B cell (primary cell): ENCODE results near the gene RBM25. TPM values are rescaled to one million over a fixed set of nuclear protein-coding genes. Genes with fewer than 3 reads are reported as not detected.
A peak's percentile ranks its signal among the peaks of the same experiment; 100 is the strongest.

Source experiments
- ATAC-seq: fragments of 200-7000 bp; cut with Tn5 transposase; one replicate; pipeline ENCODE4 v1.10.0; 2021; ENCODE audit warnings: low read depth, mild to moderate bottlenecking, moderate number of reproducible peaks, moderate library complexity
- CTCF ChIA-PET: fragments of 350-600 bp; sonication (Branson Sonifier 250); formaldehyde crosslinking; loops from one replicate; lab custom pipeline; 2021; ENCODE audit warnings: antibody characterized with exemption, inconsistent platforms; lab: Charles Lee
- POLR2A ChIA-PET: fragments of 350-600 bp; sonication (Branson Sonifier 250); formaldehyde crosslinking; loops from one replicate; lab custom pipeline; 2021; ENCODE audit warnings: antibody characterized with exemption; lab: Charles Lee
- DNase-seq: peaks from one replicate; pipeline ENCODE4 v3.0.0; 2013
- H2AFZ ChIP-seq: 2 replicates; pipeline ENCODE4 v1.6.1; 2012; ENCODE audit warnings: mild to moderate bottlenecking, low read depth, low read length; ENCODE audit not compliant: insufficient read depth, poor library complexity, severe bottlenecking
- H3K27ac ChIP-seq, 2 donors: 1 replicate in 1 of 2; 2 replicates in 1 of 2; pipeline ENCODE4 v1.5.1; 2012 to 2013; ENCODE audit warnings: low read length in 2 of 2, mild to moderate bottlenecking in 2 of 2, moderate library complexity in 1 of 2
- H3K27me3 ChIP-seq, 4 experiments: fragments of 200-600 bp in 1 of 4; sonication (generic) in 1 of 4; replicated peaks in 1 of 4; 1 replicate in 2 of 4; 2 replicates in 2 of 4; pipeline versions ENCODE4 v1.6.1 to v1.7.0; 2013 to 2016; ENCODE audit warnings: low read length in 3 of 4, mild to moderate bottlenecking in 2 of 4, mixed read lengths in 1 of 4, moderate library complexity in 1 of 4; ENCODE audit not compliant: insufficient read depth in 4 of 4, control insufficient read depth in 3 of 4; ENCODE audit errors: control extremely low read depth in 1 of 4
- H3K36me3 ChIP-seq, 2 experiments: replicated peaks in 1 of 2; 1 replicate in 1 of 2; 2 replicates in 1 of 2; pipeline versions ENCODE4 v1.6.1 to v1.7.1; 2013; ENCODE audit warnings: low read length in 1 of 2; ENCODE audit not compliant: insufficient read depth in 2 of 2, control insufficient read depth in 1 of 2; ENCODE audit errors: control extremely low read depth in 1 of 2, extremely low read depth in 1 of 2
- H3K4me1 ChIP-seq, 2 donors: fragments of 200-600 bp in 1 of 2; sonication (generic) in 1 of 2; 1 replicate in 1 of 2; 2 replicates in 1 of 2; pipeline versions ENCODE4 v1.5.1 to v1.6.1; 2013 to 2017; ENCODE audit warnings: low read length in 2 of 2; ENCODE audit not compliant: control insufficient read depth in 2 of 2, insufficient read depth in 2 of 2
- H3K4me2 ChIP-seq: replicated peaks from 2 replicates; pipeline ENCODE3; 2012; ENCODE audit warnings: mild to moderate bottlenecking, low read depth, low read length; ENCODE audit not compliant: poor library complexity, severe bottlenecking
- H3K4me3 ChIP-seq, 5 experiments: fragments of 200-600 bp in 1 of 5; sonication (generic) in 1 of 5; 1 replicate in 3 of 5; 2 replicates in 2 of 5; pipeline versions ENCODE4 v1.5.1 to v1.7.0; 2011 to 2016; ENCODE audit warnings: low read length in 4 of 5, mild to moderate bottlenecking in 4 of 5, low read depth in 2 of 5, control low read depth in 1 of 5, moderate library complexity in 1 of 5; ENCODE audit not compliant: insufficient read depth in 1 of 5; ENCODE audit errors: control extremely low read depth in 1 of 5, extremely low read depth in 1 of 5
- H3K79me2 ChIP-seq: fragments of 200-600 bp; sonication (generic); one replicate; pipeline ENCODE4 v1.6.0; 2016; ENCODE audit warnings: low read length; ENCODE audit not compliant: control insufficient read depth, insufficient read depth
- H3K9ac ChIP-seq: fragments of 200-600 bp; sonication (generic); 2 replicates; pipeline ENCODE4 v1.6.1; 2017; ENCODE audit warnings: mild to moderate bottlenecking, low read length, moderate library complexity
- H3K9me3 ChIP-seq, 3 donors: one replicate each; pipeline versions ENCODE4 v1.6.1 to v1.7.1; 2013; ENCODE audit warnings: low read length in 2 of 3; ENCODE audit not compliant: control insufficient read depth in 2 of 3, insufficient read depth in 1 of 3; ENCODE audit errors: control extremely low read depth in 1 of 3
- H4K20me1 ChIP-seq: 2 replicates; pipeline ENCODE4 v1.6.0; 2012; ENCODE audit warnings: mild to moderate bottlenecking, low read length; ENCODE audit not compliant: insufficient read depth, control insufficient read depth, poor library complexity, severe bottlenecking
- H3K27ac Mint-ChIP-seq: one replicate; pipeline ENCODE4 v1.8.0; 2021; ENCODE audit warnings: mixed read lengths
- H3K27me3 Mint-ChIP-seq: one replicate; pipeline ENCODE4 v1.8.0; 2021; ENCODE audit warnings: mixed read lengths
- H3K4me1 Mint-ChIP-seq: one replicate; pipeline ENCODE4 v1.8.0; 2021; ENCODE audit warnings: mixed read lengths
- H3K4me3 Mint-ChIP-seq: one replicate; pipeline ENCODE4 v1.8.0; 2021; ENCODE audit warnings: mixed read lengths
- H3K9me3 Mint-ChIP-seq: one replicate; pipeline ENCODE4 v1.8.0; 2022; ENCODE audit warnings: mixed read lengths; ENCODE audit not compliant: insufficient read depth
- EZH2 ChIP-seq: IDR thresholded peaks from 2 replicates; pipeline ENCODE4 v1.6.1; 2012; ENCODE audit warnings: borderline replicate concordance, low read depth, mild to moderate bottlenecking, moderate library complexity, low read length; ENCODE audit not compliant: insufficient read depth, poor library complexity, severe bottlenecking
- WGBS: methylation state at CpG from one replicate; pipeline ENCODE4 v1.1.5; 2013; ENCODE audit warnings: missing lambda C conversion rate; ENCODE audit not compliant: insufficient coverage; 5-methylcytosine and 5-hydroxymethylcytosine counted together
- intact Hi-C: fragments of 100-400 bp; cut with micrococcal nuclease; formaldehyde crosslinking; loops from one replicate; pipeline ENCODE4 v1.10.0; 2022
- polyA plus RNA-seq: library from polyadenylated mRNA; depleted of rRNA; stranded (reverse); fragments of >200 nt; gene quantifications from 2 replicates; pipeline ENCODE4 v1.2.3, GENCODE V29; 2012
- total RNA-seq, 2 donors: library from RNA; stranded (reverse); fragments of 120-200 nt in 1 of 2; gene quantifications; 1 replicate in 1 of 2; 2 replicates in 1 of 2; pipeline versions ENCODE4 v1.2.3 to v1.2.4, GENCODE V29; 2013 to 2022
- TF ChIP-seq, protein P1 (sequence below): fragments of 200-600 bp; IDR thresholded peaks from one replicate; pipeline ENCODE4 v1.8.0; 2022; ENCODE audit warnings: antibody characterized with exemption, mild to moderate bottlenecking

RBM25 gene
- total and polyA plus RNA-seq, 2 donors (not counting 1 experiment from before 2014, with no cell fraction given) = 20.2 to 137 TPM

DNA sequence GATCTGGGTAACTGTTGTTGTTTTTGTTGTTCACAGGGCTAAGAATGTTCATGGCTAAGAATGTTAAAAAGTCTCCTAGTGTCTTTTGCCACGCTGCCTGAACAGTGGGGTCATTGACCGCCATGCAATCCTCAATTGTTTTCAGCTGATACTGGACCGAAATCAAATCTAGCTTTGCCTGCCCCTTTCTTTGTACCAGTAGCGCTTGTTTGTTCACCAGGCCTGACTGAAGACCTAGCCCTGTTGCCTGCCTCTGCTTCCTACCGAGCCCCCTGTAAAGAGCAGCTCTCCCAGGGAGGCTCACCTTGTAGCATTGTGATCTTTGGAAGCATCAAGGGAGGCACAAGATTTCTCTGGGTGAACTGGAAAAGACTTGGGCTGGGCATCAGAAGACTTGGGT, 84.7 kb downstream of the RBM25 start:
- H3K27ac ChIP-seq = peak overlapping the region in 1 of 2 donors; percentile 8
- ChIA-PET POLR2A (no interaction called here), CTCF (no interaction called here)
- TF ChIP-seq, protein P1, sequence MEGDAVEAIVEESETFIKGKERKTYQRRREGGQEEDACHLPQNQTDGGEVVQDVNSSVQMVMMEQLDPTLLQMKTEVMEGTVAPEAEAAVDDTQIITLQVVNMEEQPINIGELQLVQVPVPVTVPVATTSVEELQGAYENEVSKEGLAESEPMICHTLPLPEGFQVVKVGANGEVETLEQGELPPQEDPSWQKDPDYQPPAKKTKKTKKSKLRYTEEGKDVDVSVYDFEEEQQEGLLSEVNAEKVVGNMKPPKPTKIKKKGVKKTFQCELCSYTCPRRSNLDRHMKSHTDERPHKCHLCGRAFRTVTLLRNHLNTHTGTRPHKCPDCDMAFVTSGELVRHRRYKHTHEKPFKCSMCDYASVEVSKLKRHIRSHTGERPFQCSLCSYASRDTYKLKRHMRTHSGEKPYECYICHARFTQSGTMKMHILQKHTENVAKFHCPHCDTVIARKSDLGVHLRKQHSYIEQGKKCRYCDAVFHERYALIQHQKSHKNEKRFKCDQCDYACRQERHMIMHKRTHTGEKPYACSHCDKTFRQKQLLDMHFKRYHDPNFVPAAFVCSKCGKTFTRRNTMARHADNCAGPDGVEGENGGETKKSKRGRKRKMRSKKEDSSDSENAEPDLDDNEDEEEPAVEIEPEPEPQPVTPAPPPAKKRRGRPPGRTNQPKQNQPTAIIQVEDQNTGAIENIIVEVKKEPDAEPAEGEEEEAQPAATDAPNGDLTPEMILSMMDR = no peak
- Mint-ChIP-seq H3K4me3 (no peak overlapping the region), H3K4me1 (peaks cover 33% of the 10 kb centered on the region), H3K9me3 (no peaks in the 10 kb centered on the region), H3K27ac (no peak overlapping the region), H3K27me3 (no peaks in the 10 kb centered on the region)
- intact Hi-C loops = no loop called here
- H3K79me2 ChIP-seq = peaks cover 95% of the 10 kb centered on the region
- H3K27me3 ChIP-seq = no peaks in the 10 kb centered on the region
- H3K36me3 ChIP-seq = peaks cover 5 to 14% of the 10 kb centered on the region in 2 experiments
- ATAC-seq = no peak
- no peak for DNase-seq
- H3K4me1 ChIP-seq = peaks cover 0 to 3% of the 10 kb centered on the region in 2 donors
- 97% methylated on average over 4 of the region's 5 CpGs for WGBS
- H3K4me3 ChIP-seq = no peak overlapping the region
- no peaks in the 10 kb centered on the region for H3K9me3 ChIP-seq
- H2AFZ ChIP-seq = no peak overlapping the region
- no peak overlapping the region for H3K9ac ChIP-seq
- peaks cover 57% of the 10 kb centered on the region for H4K20me1 ChIP-seq
- no peak overlapping the region for H3K4me2 ChIP-seq

DNA sequence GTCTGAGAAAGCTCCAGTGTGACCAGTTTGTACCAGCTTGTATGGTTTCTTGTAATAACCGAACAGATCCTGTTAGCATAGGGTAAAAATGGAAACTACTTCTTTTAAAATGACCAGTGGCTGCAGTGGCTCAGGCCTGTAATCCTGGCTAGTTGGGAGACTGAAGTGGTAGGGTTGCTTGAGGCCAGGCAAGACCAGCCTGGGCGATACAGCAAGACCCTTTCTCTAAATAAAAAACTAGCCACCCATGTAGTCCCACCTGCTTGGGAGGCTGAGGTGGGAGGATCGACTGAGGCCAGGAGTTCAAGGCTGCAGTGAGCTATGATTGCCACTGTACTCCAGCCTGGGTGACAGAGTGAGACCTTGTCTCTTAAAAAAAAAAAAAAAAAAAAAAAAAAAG, 85.3 kb downstream of the RBM25 start:
- no peak for ATAC-seq
- ChIA-PET POLR2A (no interaction called here), CTCF (no interaction called here)
- Histone ChIP-seq H3K27me3 (no peaks in the 10 kb centered on the region), H3K79me2 (peaks cover 92% of the 10 kb centered on the region), H3K27ac (no peak overlapping the region), H4K20me1 (peaks cover 60% of the 10 kb centered on the region), H2AFZ (no peak overlapping the region), H3K4me2 (no peak overlapping the region), H3K36me3 (peaks cover 5 to 20% of the 10 kb centered on the region in 2 experiments), H3K9ac (no peak overlapping the region), H3K4me1 (peaks cover 0 to 3% of the 10 kb centered on the region in 2 donors), H3K9me3 (no peaks in the 10 kb centered on the region), H3K4me3 (no peak overlapping the region)
- intact Hi-C loops = no loop called here
- H3K4me1 Mint-ChIP-seq = peaks cover 33% of the 10 kb centered on the region
- no peak overlapping the region for H3K4me3 Mint-ChIP-seq
- DNase-seq = no peak
- 100% methylated on average over 1 of the region's 3 CpGs for WGBS
- no peak overlapping the region for H3K27ac Mint-ChIP-seq
- no peaks in the 10 kb centered on the region for H3K27me3 Mint-ChIP-seq
- no peak for TF ChIP-seq EZH2
- TF ChIP-seq, protein P1 = no peak
- no peaks in the 10 kb centered on the region for H3K9me3 Mint-ChIP-seq
